ENCODE data around the gene HMCN2.

The HMCN2 gene

DNA sequence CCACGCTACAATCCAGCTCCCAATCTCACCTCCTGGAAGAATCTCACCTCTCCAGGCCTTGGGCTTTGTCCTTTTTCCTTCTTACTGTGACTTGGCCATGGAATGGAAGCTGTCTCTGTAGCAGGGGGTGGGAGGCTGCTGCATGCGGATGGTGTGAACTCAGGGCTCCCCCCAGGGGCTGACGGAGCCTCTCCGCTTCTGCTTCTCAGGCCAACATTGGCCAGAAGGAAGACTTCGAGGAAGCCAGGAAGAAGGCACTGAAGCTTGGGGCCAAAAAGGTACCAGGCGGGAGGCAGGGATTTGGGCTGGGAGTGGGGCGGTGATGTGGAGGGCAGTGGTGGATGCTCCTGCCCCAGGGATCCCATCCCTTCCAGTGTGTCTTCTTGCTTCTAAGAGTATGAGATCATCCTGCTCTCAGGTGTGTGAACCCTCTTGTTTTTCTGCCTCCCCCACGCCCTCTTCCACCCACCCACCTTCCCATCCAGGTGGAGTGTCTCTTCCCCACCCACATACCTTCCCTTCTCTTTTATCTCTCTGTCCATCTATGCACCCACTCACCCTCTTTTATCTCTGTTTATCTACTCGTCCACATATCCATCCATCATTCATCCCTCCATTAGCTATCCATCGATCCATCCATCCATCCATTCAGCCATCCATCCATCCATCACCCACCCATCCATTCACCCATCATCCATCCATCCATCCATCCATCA lies 188.7 kb downstream of the HMCN2 start:
- no peak for DNase-seq

DNA sequence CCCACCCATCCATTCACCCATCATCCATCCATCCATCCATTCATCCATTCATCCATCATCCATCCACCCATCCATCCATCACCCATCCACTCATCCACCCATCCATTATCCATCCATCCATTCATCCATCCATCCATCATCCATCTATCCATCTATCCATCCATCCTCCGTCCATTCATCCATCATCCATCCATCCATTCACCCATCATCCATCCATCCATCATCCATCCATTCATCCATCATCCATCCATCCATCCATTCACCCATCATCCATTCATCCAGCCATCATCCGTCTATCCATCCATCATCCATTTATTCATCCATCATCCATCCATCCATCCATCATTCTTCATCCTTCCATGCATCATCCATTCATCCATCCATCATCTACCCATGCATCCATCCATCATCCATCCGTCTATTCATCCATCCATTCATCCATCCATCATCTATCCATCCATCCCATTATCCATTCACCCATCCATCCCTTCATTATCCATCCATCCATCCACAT lies 189.3 kb downstream of the HMCN2 start:
- no peak for DNase-seq

DNA sequence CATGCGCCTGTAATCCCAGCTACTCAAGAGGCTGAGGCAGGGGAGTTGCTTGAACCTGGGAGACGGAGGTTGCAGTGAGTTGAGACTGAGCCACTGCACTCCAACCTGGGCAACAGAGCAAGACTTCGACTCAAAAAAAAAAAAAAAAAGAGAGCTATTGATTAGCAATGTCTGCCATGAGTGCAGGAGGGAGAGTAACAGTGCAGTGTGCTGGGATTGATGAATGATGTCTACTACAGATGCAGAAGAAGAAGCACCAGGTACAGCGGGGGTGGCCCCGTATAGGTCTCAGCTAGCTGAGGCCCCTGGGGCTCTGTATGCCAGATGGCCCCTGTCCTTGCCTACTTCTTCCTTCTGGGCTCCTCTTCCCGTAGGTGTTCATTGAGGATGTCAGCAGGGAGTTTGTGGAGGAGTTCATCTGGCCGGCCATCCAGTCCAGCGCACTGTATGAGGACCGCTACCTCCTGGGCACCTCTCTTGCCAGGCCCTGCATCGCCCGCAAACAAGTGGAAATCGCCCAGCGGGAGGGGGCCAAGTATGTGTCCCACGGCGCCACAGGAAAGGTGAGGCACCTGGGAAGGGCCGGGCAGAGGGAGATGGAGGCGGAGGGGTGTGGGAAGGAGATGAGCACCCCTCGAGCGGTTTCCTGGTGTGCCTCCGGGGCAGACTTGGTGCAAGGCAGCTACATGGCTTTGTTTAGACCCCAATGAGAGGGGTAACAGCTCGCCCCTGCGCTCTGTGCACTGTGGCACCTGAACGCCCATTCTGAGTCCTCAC lies 192.7 kb downstream of the HMCN2 start:
- DNase-seq, result no peak

DNA sequence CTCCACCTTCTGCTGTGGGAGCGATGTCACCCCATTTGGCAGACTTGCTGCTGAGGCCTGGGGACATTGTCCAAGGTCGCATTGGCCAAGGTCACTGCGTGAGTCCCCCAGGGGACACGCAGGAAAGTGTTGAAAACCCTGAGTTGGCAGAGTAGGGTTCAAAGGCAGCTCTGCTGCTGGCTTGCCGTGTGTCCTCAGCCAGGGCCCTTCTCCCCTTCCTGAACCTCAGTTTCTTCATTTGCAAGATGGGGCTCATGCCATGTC lies 193.2 kb downstream of the HMCN2 start:
- no peak for DNase-seq

GRCh38 chr9:130459151-130459550 lies 193.6 kb downstream of the HMCN2 start:
- no peak for DNase-seq

DNA sequence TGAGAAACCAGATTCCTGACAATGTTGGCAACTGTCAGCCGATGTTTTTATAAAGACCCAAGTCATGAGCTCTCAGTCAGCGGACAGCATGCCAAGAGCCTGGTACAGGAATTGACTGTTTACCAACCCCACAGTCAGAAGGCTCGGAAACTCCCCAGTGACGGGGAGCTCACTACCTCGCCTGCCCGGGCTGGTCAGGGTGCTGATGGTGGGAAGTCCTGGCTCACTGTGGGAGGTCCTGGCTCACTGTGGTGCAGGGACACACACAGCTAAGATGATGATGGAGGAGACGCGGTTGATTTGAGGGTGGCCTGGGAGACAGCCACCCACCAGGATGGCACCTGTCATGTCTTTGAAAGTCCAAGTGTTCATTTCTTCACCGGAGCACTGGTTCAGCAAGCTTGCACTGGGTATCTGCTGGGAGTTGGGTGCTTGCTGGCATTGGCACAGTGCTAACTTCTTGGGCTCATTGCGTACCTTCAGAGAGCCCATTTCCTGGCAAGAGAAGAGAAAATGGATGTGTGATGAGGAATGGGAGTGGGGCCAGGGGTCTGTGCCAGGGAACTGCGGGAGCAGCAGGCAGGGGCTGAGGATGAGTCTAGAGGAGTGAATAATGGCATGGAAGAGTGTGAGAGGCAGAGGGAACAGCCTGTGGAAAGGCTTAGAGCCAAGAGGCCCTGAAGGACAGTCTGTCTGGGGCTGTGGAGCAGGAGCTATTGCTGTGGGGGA lies 194.5 kb downstream of the HMCN2 start:
- DNase-seq, result no peak

GRCh38 chr9:130461218-130461630 lies 195.7 kb downstream of the HMCN2 start:
- peak; percentile 77 for DNase-seq

DNA sequence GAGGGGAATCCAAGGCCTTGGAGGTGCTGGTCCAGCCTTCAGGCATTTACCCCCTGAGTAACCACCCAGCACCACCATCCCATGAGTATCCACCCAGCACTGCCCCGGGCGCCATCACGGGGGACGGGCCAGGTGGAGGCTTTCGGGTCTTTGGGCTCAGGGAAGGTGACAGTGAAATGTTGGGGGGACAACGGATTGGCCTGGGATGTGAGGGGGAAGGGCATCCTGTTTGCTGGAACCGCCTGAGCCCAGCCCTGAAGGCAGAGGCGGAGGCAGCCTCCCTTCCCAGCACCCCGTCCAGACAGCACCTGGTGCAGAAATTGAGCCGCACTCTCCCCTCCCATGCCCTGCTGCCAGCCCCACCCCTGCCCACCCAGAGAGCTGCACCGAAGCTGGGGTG lies 196.2 kb downstream of the HMCN2 start:
- no peak for DNase-seq

DNA sequence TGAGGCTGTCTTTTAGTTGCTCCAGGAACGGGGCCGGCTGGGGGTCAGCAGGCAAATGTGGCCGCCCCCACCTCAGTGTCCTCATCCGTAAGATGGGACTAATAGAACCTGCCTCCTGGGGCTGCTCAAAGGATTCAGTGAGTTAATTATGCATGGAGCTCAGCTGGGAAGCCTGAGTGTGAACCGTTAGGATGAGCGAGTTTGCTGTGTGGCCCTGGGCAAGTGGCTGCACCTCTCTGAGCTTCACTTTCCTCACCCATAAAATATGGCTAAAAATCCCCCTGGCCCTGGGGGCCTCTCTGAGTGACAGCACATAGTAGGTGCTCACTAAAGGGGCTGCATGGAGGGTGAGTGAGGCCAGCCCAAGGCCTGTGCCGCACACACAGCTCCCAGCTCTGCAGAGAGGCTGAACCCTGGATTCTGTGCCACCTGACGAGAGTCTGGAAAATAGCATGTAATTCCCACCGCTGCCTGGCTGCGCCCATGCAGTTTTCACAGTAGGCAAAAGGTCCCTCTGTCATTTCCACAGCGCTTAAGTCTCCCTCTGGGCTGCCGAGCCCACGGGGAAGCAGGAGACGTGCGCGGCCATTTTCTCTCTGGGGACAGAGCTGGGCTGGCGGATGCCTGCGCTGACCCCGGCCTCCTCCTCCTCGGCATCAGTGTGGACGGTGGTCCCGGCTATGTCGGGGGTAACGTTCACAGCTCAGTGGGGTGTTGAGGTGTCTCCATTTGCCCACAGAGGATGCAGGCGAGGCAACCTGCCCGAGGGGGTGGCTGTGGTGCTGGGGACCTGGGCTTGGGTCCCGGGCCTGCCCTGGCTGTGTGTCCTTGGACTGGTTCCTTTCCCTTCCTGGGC lies 197.4 kb downstream of the HMCN2 start:
- no peak for DNase-seq

DNA sequence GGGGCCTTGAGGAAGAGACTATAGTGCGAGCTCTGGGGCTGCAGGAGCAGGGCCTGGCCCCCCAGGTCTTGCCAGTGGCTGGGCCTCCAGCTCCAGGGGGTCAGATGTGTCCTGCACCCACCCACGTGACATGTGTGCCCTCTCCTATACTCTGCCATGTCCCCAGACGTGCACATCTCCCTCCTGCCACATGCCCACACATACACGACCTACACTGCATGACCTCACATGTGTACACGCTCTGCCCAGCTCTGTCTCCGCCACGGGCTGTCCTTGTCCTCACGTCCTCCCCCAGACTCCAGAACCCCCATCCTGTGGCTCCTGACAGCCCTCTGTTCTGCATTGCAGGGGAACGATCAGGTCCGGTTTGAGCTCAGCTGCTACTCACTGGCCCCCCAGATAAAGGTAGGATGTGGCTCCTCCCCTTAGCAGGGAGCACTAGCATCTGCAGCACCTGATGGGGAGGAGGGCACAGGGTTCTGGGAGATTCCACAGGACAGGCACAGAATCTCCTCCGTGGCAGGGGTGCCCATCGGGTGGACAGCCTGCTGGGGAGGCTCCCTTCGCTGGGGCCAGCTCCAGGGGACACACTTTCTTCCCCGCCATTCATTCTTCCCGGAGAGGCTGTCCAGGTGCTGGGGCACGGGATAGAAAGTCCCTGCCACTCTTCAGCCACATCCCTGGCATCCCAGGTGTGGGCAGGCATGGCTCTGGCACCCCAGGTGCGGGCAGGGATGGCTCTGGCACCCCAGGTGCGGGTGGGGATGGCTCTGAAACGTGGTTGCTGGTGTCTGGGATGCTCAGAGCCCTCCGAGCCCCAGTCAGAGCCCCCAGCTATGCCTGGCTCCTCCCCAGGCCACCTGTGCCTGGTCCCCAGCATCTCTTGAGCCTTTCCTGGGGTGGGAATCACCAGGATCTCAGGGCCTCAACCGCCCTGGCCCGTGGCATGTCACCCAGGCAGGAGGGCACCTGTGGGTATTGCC lies 198.5 kb downstream of the HMCN2 start:
- DNase-seq, result no peak

- no peak for DNase-seq
These were observed 200.0 kb downstream of the HMCN2 start for GRCh38 chr9:130465383-130466096.

GRCh38 chr9:130466537-130467217 lies 201.1 kb downstream of the HMCN2 start:
- no peak for DNase-seq

- DNase-seq, result no peak
These were observed 201.8 kb downstream of the HMCN2 start for GRCh38 chr9:130467316-130467715.

DNA sequence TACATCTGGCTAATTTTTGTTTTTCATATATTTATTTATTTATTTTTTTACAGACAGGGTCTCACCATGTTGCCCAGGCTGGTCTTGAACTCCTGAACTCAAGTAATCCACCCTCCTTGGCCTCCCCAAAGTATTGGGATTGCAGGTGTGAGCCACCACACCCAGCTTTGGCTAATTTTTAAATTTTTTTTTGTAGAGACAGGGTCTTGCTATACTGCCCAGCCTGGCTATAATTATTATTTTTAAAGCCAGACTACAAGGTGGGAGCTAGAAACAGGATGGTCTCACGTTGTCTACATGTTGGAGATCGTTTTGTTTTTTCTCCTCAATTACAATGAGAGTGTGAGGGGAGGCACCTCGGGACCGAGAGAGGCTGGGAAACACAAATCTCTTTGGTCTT lies 203.0 kb downstream of the HMCN2 start:
- DNase-seq, result no peak

GRCh38 chr9:130470269-130470668 lies 204.7 kb downstream of the HMCN2 start:
- DNase-seq, result no peak

GRCh38 chr9:130470950-130471349 lies 205.4 kb downstream of the HMCN2 start:
- no peak for DNase-seq

GRCh38 chr9:130471411-130472183 lies 206.0 kb downstream of the HMCN2 start:
- no peak for DNase-seq

- DNase-seq, result no peak
These were observed 206.7 kb downstream of the HMCN2 start for GRCh38 chr9:130472184-130472705.

- DNase-seq, result no peak
These were observed 207.4 kb downstream of the HMCN2 start for GRCh38 chr9:130473009-130473408.

Measured in islet precursor cell (in vitro differentiated cells).